HG03439 (cell line): ENCODE data around the gene ARMCX5.
A peak's percentile ranks its signal among the peaks of the same experiment; 100 is the strongest.

ENCODE experiments used
- ATAC-seq: cut with Tn5 transposase; IDR thresholded peaks from one replicate; pipeline ENCODE4 v1.9.1; 2021; ENCODE audit warnings: mild to moderate bottlenecking, moderate library complexity; ENCODE audit not compliant: unreplicated experiment

Gene ARMCX5

DNA sequence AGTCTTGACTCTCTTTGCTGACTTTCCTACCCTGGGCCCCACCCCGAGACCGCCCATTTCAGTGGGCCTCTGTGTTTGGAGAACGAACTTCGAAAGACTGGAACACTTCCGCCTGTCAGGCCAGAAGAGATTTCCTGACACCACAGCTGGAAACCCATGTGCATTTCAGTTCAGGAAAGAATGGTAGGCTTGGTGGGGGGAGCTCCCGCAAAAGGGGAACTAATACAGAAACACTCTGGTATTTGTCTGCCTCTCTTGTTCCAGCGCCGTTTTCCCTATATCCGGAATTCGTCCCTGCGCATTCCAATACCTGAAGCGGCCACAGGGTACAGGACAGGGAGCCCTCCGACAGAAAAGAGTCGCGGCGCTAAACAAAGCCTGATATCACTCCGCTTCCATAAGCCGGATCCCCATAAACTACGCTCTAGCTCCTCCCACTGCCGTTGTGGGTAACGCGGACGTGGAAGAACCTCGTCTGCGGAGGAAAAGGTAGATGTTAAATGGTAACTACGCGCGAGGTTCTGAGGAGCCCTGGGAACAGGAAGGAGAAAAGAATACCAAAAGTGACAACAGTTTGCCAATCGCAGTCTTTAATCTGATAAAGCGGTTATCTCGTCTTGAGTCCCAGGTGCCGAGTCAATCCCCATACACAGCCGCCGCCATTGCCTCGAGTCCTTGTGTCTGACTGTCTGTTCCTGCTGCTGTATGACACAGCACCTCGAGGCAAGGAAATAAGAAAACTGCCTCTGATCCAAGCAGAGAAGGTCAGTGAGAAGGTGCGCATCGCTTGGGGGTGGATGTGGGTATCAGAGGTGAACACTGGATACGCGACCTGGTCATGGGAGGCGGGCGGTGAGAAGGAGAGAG lies at the start of gene ARMCX5:
TSS of gene ARMCX5 (plus strand) at position 432 of the 867 bp plus-strand sequence. CDS start 2,627 bp downstream, outside the sequence.
- peak; percentile 93 for ATAC-seq

DNA sequence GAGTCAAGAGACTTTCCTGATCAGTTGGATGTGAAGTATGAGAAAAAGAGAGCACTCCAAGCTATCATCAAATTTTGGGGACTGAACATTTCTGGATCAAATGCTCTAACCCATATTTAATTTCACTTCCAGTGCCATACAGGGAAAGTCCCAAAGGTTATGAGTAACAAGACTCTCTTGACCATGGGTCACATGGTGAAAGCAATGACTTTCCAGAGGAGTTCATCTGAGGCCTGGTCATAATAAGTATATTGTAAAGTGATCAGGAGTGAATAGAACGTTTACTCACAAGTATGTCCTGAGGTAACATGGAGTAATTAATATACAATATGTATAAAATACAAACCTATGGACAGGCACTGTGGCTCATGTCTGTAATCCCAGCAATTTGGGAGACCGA lies 40.7 kb upstream of the ARMCX5 start:
- no peak for ATAC-seq

DNA sequence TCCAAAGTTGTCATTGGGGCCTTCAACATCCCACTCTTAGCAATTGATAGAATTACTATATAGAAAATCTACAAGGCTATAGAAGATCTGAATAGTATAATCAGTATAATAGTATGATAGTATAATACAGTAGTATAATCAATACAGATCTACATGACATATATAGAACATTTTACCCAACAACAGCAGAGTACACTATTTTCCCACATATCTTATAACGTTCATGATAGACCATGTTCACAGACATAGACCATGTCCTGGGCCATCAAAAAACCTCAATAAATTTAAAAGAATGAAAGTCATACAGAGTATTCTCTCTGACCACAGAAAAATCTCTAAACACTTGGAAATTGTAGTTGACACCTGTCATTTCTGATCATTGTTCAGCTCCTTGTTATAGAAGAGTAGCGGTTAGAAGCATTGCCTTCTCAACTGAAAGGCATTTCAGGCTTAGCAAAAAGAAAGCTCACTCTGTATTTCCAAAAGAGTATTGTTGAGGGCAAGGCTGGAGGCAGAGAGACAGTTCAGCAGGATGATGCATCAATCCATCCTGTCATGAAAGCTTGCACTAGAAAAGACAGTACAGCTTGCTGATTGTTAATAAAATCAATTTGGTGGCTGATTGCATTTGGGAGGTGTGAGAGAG lies 38.8 kb upstream of the ARMCX5 start:
- no peak for ATAC-seq

DNA sequence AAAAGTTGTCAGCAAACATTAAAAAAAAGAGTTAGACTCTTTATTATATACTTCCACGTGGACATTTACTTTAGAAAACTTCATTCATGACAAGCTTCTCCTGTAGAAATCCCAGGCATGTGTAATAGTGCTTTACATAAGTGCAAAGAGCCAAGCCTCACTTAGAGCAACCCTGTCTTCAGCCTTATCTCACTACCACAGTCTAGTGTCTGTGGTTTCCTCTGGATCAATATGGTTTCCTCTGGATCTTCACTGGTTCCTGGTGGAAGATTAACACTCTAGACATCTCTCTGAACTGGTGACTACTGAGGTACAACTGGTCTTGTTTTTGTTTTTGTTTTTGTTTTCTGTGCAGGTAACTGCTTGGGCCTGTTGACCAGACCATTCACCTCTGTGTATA lies 18.4 kb upstream of the ARMCX5 start:
- ATAC-seq, result no peak

DNA sequence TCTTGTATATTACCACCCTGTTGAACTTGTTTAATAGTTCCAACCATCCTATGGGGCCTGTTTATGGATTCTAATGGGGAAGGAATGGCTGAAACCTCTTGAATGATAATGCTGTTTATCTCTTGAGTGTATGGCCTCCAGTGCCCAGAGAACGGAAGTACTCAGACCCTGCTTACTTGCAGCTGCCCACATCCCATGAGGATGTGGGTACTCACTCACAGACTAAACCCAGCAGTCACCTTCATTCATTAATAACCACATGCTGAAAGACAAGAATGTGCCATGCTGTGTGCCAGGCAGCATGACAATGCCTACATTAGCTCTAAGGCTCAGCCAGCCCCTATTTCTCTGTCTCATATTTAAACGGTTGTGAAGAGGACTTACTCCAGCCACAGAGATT lies 5.9 kb upstream of the ARMCX5 start:
- ATAC-seq, result no peak

DNA sequence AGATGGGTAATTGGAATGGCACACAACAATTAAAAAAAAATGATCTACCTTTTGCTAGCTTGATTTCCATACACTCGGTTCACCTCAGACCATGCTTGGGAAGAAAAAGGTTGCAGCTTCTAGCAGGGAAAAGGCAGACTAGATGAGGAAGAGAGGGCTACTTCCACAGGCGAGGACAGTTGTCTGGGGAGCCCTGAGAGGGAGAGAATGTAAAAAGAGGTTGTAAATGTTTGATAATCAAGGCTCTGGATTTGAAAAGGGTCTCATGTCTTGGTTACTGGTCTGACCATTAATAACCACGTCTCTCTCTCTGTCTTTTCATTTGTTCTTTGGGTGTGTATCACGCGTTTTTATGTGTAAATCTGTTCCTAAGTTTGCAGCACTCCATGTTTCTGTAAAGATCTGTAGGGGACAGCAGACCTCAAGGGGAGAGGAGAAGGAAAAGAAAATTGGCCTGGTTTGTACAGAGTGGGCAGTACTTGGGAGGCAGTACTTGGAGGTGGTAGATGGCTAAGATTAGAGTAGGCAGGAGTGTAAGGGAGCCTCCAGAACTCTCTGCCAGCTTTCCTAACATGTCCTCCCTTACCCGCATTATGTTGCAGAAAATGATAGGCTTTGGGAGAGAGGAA lies 750 bp downstream of the ARMCX5 start:
- ATAC-seq, result no peak

DNA sequence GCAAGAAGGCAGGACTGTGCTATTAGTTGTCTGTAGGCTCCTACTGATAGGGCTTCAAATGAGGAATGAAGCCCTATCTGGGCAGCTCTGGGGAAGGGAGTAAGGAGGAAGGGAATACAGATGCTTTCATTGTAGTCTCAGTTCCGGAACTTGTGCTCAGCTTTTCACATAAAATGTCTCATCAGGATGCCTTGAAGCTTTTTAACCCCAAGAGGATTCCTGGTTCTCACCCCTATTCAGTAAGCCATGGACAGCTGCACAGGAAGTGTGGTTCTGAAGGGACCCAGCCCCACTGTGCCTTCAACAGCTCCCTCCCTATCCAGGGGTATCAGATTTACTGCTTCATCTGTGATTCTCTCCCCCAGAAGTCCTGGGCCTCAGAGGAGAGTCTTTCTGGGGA lies 5.0 kb downstream of the ARMCX5 start:
- ATAC-seq, result no peak

DNA sequence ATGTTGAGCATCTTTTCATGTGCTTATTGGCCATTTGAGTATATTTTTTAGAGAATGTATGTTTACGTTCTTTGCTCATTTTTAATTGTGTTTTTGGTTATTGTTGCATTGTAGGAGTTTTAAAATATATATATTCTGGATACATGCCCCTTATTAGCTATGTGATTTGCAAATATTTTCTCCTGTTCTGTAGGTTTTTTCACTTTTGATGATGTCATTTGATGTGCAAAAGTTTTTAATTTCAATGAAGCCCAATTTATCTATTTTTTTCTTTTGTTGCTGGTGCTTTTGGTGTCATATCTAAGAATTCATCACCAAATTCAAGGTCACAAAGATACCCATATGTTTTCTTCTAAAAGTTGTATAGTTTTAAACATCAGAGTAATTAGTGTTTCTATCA lies 6.8 kb downstream of the ARMCX5 start:
- ATAC-seq, result no peak

DNA sequence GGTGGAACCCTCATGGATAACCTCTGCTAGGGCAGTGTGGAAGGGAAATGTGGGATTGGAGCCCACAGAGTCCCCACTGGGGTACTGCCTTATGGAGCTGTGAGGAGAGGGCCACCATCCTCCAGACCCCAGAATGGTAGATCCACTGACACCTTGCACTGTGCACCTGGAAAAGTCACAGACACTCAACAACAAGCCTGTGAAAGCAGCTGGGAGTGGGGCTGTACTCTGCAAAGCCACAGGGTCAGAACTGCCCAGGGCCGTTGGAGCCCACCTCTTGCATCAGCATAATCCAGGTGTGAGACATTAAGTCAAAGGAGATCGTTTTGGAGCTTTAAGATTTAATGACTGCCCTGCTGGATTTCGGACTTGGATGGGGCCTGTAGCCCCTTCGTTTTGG lies 11.6 kb downstream of the ARMCX5 start:
- no peak for ATAC-seq

DNA sequence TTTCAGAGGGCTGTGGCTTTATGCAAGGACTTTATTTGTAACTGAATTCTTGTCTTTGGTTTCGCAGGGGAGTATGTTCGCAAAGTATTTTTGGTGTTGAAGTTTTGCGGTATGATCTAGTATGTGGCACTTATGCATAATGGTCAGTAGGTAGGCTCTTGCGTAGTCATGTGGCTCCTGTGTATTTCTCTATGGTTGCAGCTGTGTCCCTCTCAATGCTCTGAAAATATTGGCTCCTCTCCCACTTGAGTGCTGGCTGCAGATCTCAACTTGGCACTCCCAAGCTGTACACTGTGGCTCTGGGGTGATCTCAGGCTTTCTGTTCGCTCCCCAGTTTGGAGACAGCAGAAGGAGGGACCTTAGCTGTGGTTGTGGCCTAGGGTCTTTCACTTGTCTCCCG lies 24.8 kb downstream of the ARMCX5 start:
- ATAC-seq, result no peak

DNA sequence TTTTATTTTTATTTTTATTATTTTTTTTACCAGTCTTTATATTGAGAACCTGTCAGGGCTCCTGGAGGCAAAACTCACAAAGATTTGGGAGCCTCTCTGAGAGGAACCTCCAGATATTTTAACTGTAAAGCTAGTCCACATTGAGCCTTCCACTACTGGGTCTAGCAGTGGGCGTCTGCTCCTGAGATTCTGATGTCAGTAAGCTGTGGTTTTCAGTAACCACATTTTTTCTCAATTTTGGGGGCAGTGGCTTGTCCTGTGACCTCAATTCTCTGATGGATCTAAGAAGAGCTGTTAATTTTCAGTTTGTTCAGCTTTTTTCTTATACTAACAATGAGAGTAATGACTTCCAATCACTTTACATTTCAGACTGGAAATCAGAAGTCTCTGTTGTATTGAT lies 28.3 kb downstream of the ARMCX5 start:
- no peak for ATAC-seq

DNA sequence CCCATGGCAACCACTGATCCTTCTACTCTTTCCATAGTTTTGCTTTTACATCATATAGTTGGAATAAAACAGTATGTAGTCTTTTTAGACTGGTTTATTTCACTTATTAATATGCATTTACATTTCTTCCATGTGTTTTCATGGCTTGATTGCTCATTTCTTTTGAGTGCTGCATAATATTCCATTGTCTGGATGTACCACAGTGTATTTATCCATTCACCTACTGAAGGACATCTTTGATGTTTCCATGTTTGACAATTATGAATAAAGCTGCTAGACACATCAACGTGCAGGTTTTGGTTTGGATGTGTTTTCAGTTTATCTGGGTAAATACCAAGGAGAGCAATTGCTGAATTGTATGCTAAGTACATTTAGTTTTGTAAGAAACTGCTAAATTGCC lies 38.2 kb downstream of the ARMCX5 start:
- ATAC-seq, result no peak

DNA sequence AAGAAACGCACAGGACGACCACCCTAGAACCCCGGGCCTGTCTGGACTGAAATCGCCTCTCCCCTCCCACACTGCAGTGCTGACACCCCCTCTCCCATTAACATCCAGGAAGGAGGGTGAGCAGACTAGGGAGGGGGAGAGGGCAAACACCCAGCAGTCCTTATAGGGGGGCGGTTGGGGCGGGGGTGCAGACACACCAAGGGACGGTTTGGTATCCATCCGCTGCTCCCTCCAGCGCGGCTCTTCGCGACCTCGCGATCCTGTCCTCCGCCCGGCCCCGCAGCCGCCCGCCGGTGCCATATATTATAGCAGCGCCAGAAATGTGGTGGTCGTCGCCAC lies 51.6 kb downstream of the ARMCX5 start:
- ATAC-seq, result no peak

DNA sequence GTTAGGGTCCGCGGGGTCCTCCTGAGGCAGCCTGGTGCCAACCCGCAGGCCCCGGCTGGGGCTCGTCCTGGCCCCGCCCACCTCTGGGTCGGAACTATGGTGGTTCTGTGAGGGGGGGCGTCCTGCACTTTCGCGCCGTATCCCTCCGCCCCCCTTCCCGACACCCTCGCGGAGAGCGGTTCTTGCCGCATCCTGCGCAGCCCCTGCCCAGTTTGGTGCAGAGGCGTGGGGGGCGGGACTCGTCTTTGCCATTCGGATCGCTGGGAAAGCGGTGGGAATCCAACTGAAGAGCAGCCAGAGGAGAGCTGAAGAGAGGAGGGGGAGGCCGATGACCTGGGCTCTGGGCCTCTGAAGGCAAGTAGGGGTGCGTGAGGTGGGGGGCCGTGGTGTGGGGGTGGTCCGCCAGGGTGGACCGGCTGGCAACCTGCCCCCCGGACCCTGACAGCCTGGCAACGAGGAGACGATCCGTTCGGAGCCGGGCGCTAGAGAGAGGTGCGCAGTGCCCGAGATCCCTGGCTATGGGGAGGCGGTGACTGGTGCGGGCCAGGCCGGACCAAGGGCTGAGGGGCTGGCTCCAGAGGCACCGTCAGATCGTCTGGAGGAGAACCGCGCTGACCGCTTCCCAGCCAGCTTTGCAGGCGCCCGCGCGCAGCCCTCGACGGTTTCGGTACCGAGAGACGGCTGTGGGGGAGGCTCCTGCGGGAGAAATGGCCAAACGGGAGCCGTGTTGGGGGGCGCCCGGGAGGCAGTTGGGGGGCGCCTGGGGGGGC lies 52.1 kb downstream of the ARMCX5 start, which contains the start of gene GPRASP1:
TSS of gene GPRASP1 (plus strand) at position 242 of the 770 bp plus-strand sequence. CDS start 2,431 bp downstream, outside the sequence.
- ATAC-seq, result peak; percentile 31

DNA sequence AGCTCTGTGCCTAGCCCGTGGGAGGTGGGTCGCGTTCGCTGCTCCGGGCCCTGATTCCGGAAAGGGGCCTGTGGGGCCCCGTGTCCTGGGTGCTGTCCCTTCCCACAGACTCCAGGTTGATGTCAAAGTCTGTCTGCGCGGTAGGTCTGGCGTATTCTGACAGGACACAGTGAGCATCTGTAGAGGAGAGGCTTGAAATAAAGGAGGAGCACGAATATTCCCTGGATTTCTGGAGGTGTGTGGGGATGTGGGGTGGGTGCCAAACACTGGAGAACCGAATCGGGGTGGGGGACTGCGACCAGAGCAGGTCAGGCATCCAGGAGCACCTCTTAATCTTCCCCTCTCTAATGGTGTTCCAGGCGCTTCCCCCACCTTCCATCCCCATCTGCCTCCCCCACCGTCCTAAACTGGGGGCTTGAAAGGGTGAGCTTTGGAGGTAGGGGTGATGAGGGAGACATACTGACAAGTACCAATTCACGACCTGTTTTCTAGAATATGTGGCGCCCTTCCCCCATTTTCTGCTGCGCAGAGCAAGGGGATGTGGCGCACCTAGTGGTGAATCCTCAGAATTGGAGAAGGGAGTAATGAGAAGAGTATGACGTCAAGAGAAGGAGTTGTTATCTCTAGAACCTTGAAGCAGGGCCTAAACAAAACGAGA lies 52.8 kb downstream of the ARMCX5 start:
- peak; percentile 85 for ATAC-seq
